Kidney epithelial cell (primary cell): ENCODE results near the gene STK10. TPM values are rescaled to one million over a fixed set of nuclear protein-coding genes. Genes with fewer than 3 reads are reported as not detected.
"Not testable (repeated sequence)": the region's sequence is repeated elsewhere in the genome, so short reads cannot be mapped to it uniquely, and the experiment has no call there.

Experiments
- DNase-seq: peaks from one replicate; pipeline ENCODE4 v3.0.0-alpha.2; 2010; ENCODE audit warnings: low read depth
- H3K27me3 ChIP-seq: 2 replicates; pipeline ENCODE4 v1.6.0; 2011; ENCODE audit warnings: low read length; ENCODE audit not compliant: control insufficient read depth, insufficient read depth
- H3K36me3 ChIP-seq: 2 replicates; pipeline ENCODE4 v1.5.1; 2011; ENCODE audit warnings: low read length; ENCODE audit not compliant: control insufficient read depth, insufficient read depth
- H3K4me3 ChIP-seq: 2 replicates; pipeline ENCODE4 v1.5.1; 2011; ENCODE audit warnings: low read depth, mild to moderate bottlenecking, control low read depth, low read length
- CTCF ChIP-seq: IDR thresholded peaks from 2 replicates; pipeline ENCODE4 v1.5.1; 2011; ENCODE audit warnings: mild to moderate bottlenecking, moderate library complexity, low read length, control low read depth, inconsistent platforms; ENCODE audit not compliant: insufficient read depth, poor library complexity, severe bottlenecking
- total RNA-seq: library from RNA; depleted of rRNA; stranded (reverse); fragments of >200 nt; gene quantifications from 2 replicates; pipeline ENCODE4 v1.2.3, GENCODE V29; 2015

STK10 gene
- total RNA-seq, 1 donor from 2014 or later: 24.7 TPM

DNA sequence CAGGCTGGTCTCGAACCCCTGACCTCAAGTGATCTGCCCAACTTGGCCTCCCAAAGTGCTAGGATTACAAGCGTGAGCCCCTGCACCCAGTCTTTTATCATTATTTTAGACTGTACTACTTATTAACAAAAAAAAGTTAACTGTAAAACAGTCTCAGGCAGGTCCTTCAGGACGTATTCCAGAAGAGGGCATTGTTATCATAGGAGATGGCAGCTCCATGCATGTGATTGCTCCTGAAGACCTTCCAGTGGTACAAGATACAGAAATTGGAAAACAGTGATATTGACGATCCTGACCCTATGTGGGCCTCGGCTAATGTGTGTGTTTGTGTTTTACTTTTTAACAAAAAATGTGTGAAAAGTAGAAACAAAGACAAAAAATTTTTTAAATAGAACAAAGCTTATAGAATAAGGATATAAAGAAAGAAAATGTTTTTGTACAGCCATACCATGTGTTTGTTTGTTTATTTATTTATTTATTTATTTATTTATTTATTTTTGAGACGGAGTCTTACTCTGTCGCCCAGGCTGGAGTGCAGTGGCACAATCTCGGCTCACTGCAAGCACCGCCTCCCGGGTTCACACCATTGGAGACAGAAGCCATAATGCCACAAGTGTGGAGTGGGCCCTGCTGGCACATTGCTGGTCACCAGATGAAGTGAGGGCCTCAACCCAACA is 167.8 kb downstream of the STK10 start:
- peak; percentile 4 for TF ChIP-seq CTCF
- DNase-seq, H3K4me3 ChIP-seq, H3K36me3 ChIP-seq, H3K27me3 ChIP-seq: not testable (repeated sequence)

DNA sequence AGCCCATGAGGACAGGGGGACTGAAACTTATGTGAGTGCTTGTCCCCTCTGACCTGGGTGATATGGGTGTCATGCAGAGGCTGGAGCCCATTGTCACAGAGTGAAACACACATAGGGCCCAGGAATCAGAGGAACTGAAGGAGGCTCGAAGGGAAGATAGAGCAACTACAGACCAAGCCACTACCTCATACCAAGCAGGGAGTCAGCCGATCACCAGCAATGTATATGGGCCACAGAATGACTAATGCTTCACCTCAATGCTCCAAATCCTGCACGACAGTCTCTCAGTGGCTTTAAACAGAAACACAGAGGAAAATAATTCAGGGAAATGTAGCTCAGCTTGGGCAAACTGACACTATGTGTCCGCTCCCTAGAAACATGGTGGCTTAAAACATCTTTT is 172.7 kb downstream of the STK10 start:
- Histone ChIP-seq H3K27me3 (no peaks in the 10 kb centered on the region), H3K4me3 (no peak overlapping the region), H3K36me3 (no peaks in the 10 kb centered on the region)
- no peak for DNase-seq
- no peak for TF ChIP-seq CTCF

DNA sequence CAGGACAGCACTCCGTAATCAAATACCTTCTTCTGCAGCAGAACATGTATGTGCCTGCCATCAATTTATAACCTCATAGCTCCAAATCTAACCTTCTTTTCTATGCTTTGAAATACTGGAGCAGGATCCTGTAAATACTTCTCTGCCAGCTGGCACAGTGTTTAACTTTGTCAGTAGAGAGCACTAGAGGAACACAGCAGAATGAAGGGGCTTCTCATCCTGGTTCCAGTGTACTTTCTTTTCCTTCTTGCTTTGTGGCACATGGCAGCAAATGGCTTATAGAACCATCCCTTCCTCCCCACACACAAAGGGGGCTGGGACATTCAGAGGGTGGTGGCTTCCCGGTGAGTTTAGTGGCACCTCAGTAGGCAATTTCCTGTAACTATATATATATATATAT is 177.7 kb downstream of the STK10 start:
- H3K4me3 ChIP-seq: no peak overlapping the region
- TF ChIP-seq CTCF: peak; percentile 19
- H3K27me3 ChIP-seq: no peaks in the 10 kb centered on the region
- H3K36me3 ChIP-seq: no peaks in the 10 kb centered on the region
- no peak for DNase-seq

GRCh38 chr5:172009536-172010270 is 178.3 kb downstream of the STK10 start:
- no peak for DNase-seq
- H3K4me3 ChIP-seq: no peak overlapping the region
- H3K27me3 ChIP-seq: no peaks in the 10 kb centered on the region
- TF ChIP-seq CTCF: no peak
- H3K36me3 ChIP-seq: no peaks in the 10 kb centered on the region

GRCh38 chr5:172008689-172009141 is 179.3 kb downstream of the STK10 start:
- no peaks in the 10 kb centered on the region for H3K27me3 ChIP-seq
- no peak overlapping the region for H3K4me3 ChIP-seq
- DNase-seq: no peak
- TF ChIP-seq CTCF: no peak
- H3K36me3 ChIP-seq: no peaks in the 10 kb centered on the region
